HepG2 (cell line): Measurements from ENCODE around the gene ACADVL. TPM values are rescaled to one million over a fixed set of nuclear protein-coding genes. Genes with fewer than 3 reads are reported as not detected.

Experiments
- ATF7-NPFF ChIP-seq: sonication (generic); formaldehyde crosslinking; IDR thresholded peaks from 2 replicates; pipeline ENCODE4 v1.8.1; 2023; ENCODE audit warnings: mild to moderate bottlenecking, low read depth, missing genetic modification reagents, moderate library complexity
- DMAP1 ChIP-seq: IDR thresholded peaks from 2 replicates; pipeline ENCODE4 v1.6.1; 2016
- HIC2 ChIP-seq: sonication (generic); formaldehyde crosslinking; IDR thresholded peaks from 2 replicates; pipeline ENCODE4 v1.9.0; 2022; ENCODE audit warnings: low read depth, missing genetic modification reagents
- MEF2D ChIP-seq: sonication (generic); formaldehyde crosslinking; IDR thresholded peaks from 2 replicates; pipeline ENCODE4 v1.5.1; 2020; ENCODE audit warnings: mild to moderate bottlenecking, missing genetic modification reagents
- MIER2 ChIP-seq: IDR thresholded peaks from 2 replicates; pipeline ENCODE4 v1.6.1; 2016; ENCODE audit warnings: missing biosample characterization, missing genetic modification reagents
- NFKBIZ ChIP-seq: IDR thresholded peaks from 2 replicates; pipeline ENCODE4 v1.6.1; 2018; ENCODE audit warnings: missing genetic modification reagents, missing compliant biosample characterization
- PCBP2 ChIP-seq: fragments of 200-400 bp; formaldehyde crosslinking; optimal IDR thresholded peaks from 2 replicates; pipeline ENCODE3; 2018; ENCODE audit warnings: low read length, low read depth; ENCODE audit not compliant: poor library complexity, severe bottlenecking
- PHF8 ChIP-seq: sonication (generic); formaldehyde crosslinking; IDR thresholded peaks from 2 replicates; pipeline ENCODE4 v1.5.0; 2020; ENCODE audit warnings: missing genetic modification reagents
- RBAK ChIP-seq: sonication (generic); formaldehyde crosslinking; IDR thresholded peaks from 2 replicates; pipeline ENCODE4 v1.5.1; 2020; ENCODE audit warnings: mild to moderate bottlenecking, missing genetic modification reagents
- SRF ChIP-seq: IDR thresholded peaks from 2 replicates; pipeline ENCODE4 v1.6.1; 2011; ENCODE audit warnings: mild to moderate bottlenecking, low read depth, low read length, moderate library complexity
- TEF ChIP-seq: sonication (generic); formaldehyde crosslinking; IDR thresholded peaks from 2 replicates; pipeline ENCODE4 v1.5.0; 2020; ENCODE audit warnings: missing genetic modification reagents
- ZNF530 ChIP-seq: sonication (generic); formaldehyde crosslinking; IDR thresholded peaks from 2 replicates; pipeline ENCODE4 v1.5.0; 2020; ENCODE audit warnings: low read depth, mild to moderate bottlenecking, missing genetic modification reagents
- ZNF674 ChIP-seq: sonication (generic); formaldehyde crosslinking; IDR thresholded peaks from 2 replicates; pipeline ENCODE4 v1.5.0; 2020; ENCODE audit warnings: low read depth, mild to moderate bottlenecking, missing genetic modification reagents
- ZNF720 ChIP-seq: sonication (generic); formaldehyde crosslinking; IDR thresholded peaks from 2 replicates; pipeline ENCODE4 v1.4.0; 2020; ENCODE audit warnings: missing genetic modification reagents
- polyA plus RNA-seq, 8 experiments: library from polyadenylated mRNA; depleted of rRNA in 3 of 8; stranded (reverse) in 7 of 8; unstranded in 1 of 8; fragments of >200 nt; fragmentation: Illumina TruSeq in 4 of 8; extraction: Trizol in 4 of 8; gene quantifications; 2 replicates each; pipeline versions ENCODE4 v1.2.1 to v1.2.3, GENCODE V29; 2011 to 2016; ENCODE audit warnings: low read depth in 4 of 8, missing spikeins in 1 of 8, mixed read lengths in 1 of 8; ENCODE audit not compliant: insufficient read depth in 1 of 8
- total RNA-seq, 5 experiments: library from RNA; depleted of rRNA; stranded (reverse); fragments of >200 nt; fragmentation: Illumina TruSeq; extraction: Trizol; gene quantifications; 2 replicates each; pipeline ENCODE4 v1.2.3, GENCODE V29; 2016; ENCODE audit warnings: low read depth in 1 of 5
- TF ChIP-seq, protein P1 (sequence below): sonication (generic); formaldehyde crosslinking; IDR thresholded peaks from 2 replicates; pipeline ENCODE4 v1.9.0; 2021; ENCODE audit warnings: mild to moderate bottlenecking, missing genetic modification reagents
- TF ChIP-seq, protein P2 (sequence below): sonication (generic); formaldehyde crosslinking; IDR thresholded peaks from 2 replicates; pipeline ENCODE4 v1.5.0; 2020; ENCODE audit warnings: missing genetic modification reagents
- TF ChIP-seq, protein P3 (sequence below): sonication (generic); formaldehyde crosslinking; IDR thresholded peaks from 2 replicates; pipeline ENCODE4 v1.9.0; 2021; ENCODE audit warnings: missing genetic modification reagents, mild to moderate bottlenecking, borderline replicate concordance
- TF ChIP-seq, protein P4 (sequence below): sonication (generic); formaldehyde crosslinking; IDR thresholded peaks from 2 replicates; pipeline ENCODE4 v1.4.0; 2020; ENCODE audit warnings: missing genetic modification reagents

Gene ACADVL
- total and polyA plus RNA-seq, 2 of the 13 experiments (the other 11 are each of a cell fraction or from before 2014, with no cell fraction given), result 219 to 412 TPM

DNA sequence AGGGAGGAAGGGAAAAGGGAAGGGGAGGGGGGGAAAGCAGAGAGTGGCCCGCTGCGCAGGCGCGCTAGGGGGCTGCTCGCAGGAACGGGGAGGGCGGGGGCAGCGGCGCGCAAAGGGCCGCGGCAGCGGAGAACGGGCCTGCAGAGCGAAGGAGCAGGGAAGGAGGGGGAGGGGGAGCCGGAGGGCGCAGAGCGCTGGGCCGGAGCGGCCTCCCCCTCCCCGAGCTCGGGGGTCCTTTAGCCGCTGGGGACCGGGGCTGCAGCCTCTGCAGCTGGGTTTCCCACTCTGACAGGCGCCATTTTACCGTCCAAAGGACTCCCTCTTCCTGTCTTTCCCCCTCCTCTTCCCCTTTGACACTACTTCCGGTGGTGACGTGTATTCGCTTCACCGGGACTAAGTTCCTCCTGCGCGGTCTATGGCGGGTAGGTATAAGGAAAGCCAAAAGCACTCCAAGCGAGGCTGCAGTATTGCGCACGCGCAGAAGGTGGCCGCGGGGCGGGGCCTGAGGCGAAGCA is 32.0 kb downstream of the ACADVL start, which contains the start of gene CTDNEP1 (continued):
- TF ChIP-seq, protein P1, sequence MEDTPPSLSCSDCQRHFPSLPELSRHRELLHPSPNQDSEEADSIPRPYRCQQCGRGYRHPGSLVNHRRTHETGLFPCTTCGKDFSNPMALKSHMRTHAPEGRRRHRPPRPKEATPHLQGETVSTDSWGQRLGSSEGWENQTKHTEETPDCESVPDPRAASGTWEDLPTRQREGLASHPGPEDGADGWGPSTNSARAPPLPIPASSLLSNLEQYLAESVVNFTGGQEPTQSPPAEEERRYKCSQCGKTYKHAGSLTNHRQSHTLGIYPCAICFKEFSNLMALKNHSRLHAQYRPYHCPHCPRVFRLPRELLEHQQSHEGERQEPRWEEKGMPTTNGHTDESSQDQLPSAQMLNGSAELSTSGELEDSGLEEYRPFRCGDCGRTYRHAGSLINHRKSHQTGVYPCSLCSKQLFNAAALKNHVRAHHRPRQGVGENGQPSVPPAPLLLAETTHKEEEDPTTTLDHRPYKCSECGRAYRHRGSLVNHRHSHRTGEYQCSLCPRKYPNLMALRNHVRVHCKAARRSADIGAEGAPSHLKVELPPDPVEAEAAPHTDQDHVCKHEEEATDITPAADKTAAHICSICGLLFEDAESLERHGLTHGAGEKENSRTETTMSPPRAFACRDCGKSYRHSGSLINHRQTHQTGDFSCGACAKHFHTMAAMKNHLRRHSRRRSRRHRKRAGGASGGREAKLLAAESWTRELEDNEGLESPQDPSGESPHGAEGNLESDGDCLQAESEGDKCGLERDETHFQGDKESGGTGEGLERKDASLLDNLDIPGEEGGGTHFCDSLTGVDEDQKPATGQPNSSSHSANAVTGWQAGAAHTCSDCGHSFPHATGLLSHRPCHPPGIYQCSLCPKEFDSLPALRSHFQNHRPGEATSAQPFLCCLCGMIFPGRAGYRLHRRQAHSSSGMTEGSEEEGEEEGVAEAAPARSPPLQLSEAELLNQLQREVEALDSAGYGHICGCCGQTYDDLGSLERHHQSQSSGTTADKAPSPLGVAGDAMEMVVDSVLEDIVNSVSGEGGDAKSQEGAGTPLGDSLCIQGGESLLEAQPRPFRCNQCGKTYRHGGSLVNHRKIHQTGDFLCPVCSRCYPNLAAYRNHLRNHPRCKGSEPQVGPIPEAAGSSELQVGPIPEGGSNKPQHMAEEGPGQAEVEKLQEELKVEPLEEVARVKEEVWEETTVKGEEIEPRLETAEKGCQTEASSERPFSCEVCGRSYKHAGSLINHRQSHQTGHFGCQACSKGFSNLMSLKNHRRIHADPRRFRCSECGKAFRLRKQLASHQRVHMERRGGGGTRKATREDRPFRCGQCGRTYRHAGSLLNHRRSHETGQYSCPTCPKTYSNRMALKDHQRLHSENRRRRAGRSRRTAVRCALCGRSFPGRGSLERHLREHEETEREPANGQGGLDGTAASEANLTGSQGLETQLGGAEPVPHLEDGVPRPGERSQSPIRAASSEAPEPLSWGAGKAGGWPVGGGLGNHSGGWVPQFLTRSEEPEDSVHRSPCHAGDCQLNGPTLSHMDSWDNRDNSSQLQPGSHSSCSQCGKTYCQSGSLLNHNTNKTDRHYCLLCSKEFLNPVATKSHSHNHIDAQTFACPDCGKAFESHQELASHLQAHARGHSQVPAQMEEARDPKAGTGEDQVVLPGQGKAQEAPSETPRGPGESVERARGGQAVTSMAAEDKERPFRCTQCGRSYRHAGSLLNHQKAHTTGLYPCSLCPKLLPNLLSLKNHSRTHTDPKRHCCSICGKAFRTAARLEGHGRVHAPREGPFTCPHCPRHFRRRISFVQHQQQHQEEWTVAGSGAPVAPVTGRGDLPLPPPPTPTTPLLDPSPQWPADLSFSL, result no peak
- TF ChIP-seq MIER2 (CRISPR knock-in tag), result no peak
- no peak for TF ChIP-seq ZNF720 (CRISPR knock-in tag)
- no peak; the same call in 1 of the 2 replicates for TF ChIP-seq PHF8 (CRISPR knock-in tag)
- TF ChIP-seq NFKBIZ (CRISPR knock-in tag), result no peak
- no peak for TF ChIP-seq TEF (CRISPR knock-in tag)
- TF ChIP-seq HIC2 (CRISPR knock-in tag), result no peak
- TF ChIP-seq, protein P2, sequence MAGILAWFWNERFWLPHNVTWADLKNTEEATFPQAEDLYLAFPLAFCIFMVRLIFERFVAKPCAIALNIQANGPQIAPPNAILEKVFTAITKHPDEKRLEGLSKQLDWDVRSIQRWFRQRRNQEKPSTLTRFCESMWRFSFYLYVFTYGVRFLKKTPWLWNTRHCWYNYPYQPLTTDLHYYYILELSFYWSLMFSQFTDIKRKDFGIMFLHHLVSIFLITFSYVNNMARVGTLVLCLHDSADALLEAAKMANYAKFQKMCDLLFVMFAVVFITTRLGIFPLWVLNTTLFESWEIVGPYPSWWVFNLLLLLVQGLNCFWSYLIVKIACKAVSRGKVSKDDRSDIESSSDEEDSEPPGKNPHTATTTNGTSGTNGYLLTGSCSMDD, result no peak
- TF ChIP-seq SRF, result no peak; the same call in 1 of the 2 replicates
- TF ChIP-seq DMAP1 (CRISPR knock-in tag), result no peak
- TF ChIP-seq MEF2D (CRISPR knock-in tag), result no peak
- TF ChIP-seq ZNF674, result no peak
- TF ChIP-seq, protein P3, sequence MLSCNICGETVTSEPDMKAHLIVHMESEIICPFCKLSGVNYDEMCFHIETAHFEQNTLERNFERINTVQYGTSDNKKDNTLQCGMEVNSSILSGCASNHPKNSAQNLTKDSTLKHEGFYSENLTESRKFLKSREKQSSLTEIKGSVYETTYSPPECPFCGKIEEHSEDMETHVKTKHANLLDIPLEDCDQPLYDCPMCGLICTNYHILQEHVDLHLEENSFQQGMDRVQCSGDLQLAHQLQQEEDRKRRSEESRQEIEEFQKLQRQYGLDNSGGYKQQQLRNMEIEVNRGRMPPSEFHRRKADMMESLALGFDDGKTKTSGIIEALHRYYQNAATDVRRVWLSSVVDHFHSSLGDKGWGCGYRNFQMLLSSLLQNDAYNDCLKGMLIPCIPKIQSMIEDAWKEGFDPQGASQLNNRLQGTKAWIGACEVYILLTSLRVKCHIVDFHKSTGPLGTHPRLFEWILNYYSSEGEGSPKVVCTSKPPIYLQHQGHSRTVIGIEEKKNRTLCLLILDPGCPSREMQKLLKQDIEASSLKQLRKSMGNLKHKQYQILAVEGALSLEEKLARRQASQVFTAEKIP, result no peak
- TF ChIP-seq PCBP2, result no peak
- TF ChIP-seq, protein P4, sequence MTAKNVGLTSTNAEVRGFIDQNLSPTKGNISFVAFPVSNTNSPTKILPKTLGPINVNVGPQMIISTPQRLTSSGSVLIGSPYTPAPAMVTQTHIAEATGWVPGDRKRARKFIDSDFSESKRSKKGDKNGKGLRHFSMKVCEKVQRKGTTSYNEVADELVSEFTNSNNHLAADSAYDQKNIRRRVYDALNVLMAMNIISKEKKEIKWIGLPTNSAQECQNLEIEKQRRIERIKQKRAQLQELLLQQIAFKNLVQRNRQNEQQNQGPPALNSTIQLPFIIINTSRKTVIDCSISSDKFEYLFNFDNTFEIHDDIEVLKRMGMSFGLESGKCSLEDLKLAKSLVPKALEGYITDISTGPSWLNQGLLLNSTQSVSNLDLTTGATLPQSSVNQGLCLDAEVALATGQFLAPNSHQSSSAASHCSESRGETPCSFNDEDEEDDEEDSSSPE, result peak; percentile 68
- no peak for TF ChIP-seq RBAK
- no peak for TF ChIP-seq ZNF530
- no peak; the same call in 1 of the 2 replicates for TF ChIP-seq ATF7-NPFF (CRISPR knock-in tag)
